HUES6 (cell line): ENCODE results near the gene CEP104.
A peak's percentile ranks its signal among the peaks of the same experiment; 100 is the strongest.

Source experiments
- H3K27ac ChIP-seq: 2 replicates; pipeline ENCODE4 v1.7.0; 2013; ENCODE audit warnings: low read depth, mild to moderate bottlenecking, low read length, inconsistent platforms
- H3K27me3 ChIP-seq: 2 replicates; pipeline ENCODE4 v1.6.1; 2013; ENCODE audit warnings: low read length; ENCODE audit not compliant: control insufficient read depth, insufficient read depth
- H3K36me3 ChIP-seq: 2 replicates; pipeline ENCODE4 v1.6.1; 2013; ENCODE audit warnings: low read length; ENCODE audit not compliant: control insufficient read depth, insufficient read depth
- H3K4me1 ChIP-seq: 2 replicates; pipeline ENCODE4 v1.6.1; 2013; ENCODE audit warnings: low read length; ENCODE audit not compliant: control insufficient read depth, insufficient read depth
- H3K4me3 ChIP-seq: 2 replicates; pipeline ENCODE4 v1.5.1; 2013; ENCODE audit warnings: low read depth, low read length
- H3K9ac ChIP-seq: one replicate; pipeline ENCODE4 v1.6.1; 2013; ENCODE audit warnings: mild to moderate bottlenecking, low read length
- H3K9me3 ChIP-seq: 2 replicates; pipeline ENCODE4 v1.6.1; 2013; ENCODE audit warnings: low read depth, low read length; ENCODE audit not compliant: control insufficient read depth, insufficient read depth

The CEP104 gene

GRCh38 chr1:3900969-3901529 lies 44.0 kb upstream of the CEP104 start:
- Histone ChIP-seq H3K27me3 (no peaks in the 10 kb centered on the region), H3K27ac (peak overlapping the region; percentile 85), H3K4me3 (peak overlapping the region; percentile 83), H3K9ac (peak overlapping the region; percentile 96), H3K36me3 (no peaks in the 10 kb centered on the region), H3K4me1 (peaks cover 14% of the 10 kb centered on the region), H3K9me3 (peaks cover 2% of the 10 kb centered on the region; the same call in 1 of the 2 replicates)

- peaks cover 2% of the 10 kb centered on the region; the same call in 1 of the 2 replicates for H3K9me3 ChIP-seq
- H3K27ac ChIP-seq, result peak within 1 kb of the TSS; percentile 95
- H3K36me3 ChIP-seq, result peaks cover 5% of the 10 kb centered on the region
- peaks cover 14% of the 10 kb centered on the region for H3K4me1 ChIP-seq
- H3K4me3 ChIP-seq, result peak within 1 kb of the TSS; percentile 83
- peak within 1 kb of the TSS; percentile 96 for H3K9ac ChIP-seq
- no peaks in the 10 kb centered on the region for H3K27me3 ChIP-seq
Measured at GRCh38 chr1:3900150-3900968, 43.3 kb upstream of the CEP104 start, which contains the start of gene C1orf174. C1orf174 (minus strand) TSS chr1:3900272; CDS start chr1:3900186, 86 bp downstream.

GRCh38 chr1:3899754-3900149 lies 42.7 kb upstream of the CEP104 start:
- Histone ChIP-seq H3K36me3 (peaks cover 11% of the 10 kb centered on the region), H3K9me3 (peaks cover 2% of the 10 kb centered on the region; the same call in 1 of the 2 replicates), H3K9ac (peak overlapping the region; percentile 96), H3K4me3 (peak overlapping the region; percentile 83), H3K27ac (peak overlapping the region; percentile 95), H3K27me3 (no peaks in the 10 kb centered on the region), H3K4me1 (peaks cover 14% of the 10 kb centered on the region)

- H3K27me3 ChIP-seq, result no peaks in the 10 kb centered on the region
- H3K9ac ChIP-seq, result peak overlapping the region; percentile 96
- H3K4me1 ChIP-seq, result peaks cover 9% of the 10 kb centered on the region
- H3K9me3 ChIP-seq, result peaks cover 2% of the 10 kb centered on the region; the same call in 1 of the 2 replicates
- peak overlapping the region; percentile 83 for H3K4me3 ChIP-seq
- H3K36me3 ChIP-seq, result peaks cover 14% of the 10 kb centered on the region
- H3K27ac ChIP-seq, result peak overlapping the region; percentile 95
Measured at GRCh38 chr1:3898994-3899753, 42.2 kb upstream of the CEP104 start.

- Histone ChIP-seq H3K9me3 (peaks cover 2% of the 10 kb centered on the region; the same call in 1 of the 2 replicates), H3K4me3 (0 out of 2 replicates have a peak overlapping the region, but pooled peaks have one; percentile 83), H3K4me1 (peaks cover 1% of the 10 kb centered on the region; the same call in 1 of the 2 replicates), H3K27me3 (no peaks in the 10 kb centered on the region), H3K27ac (no peak overlapping the region), H3K36me3 (peaks cover 14% of the 10 kb centered on the region), H3K9ac (no peak overlapping the region)
Measured at GRCh38 chr1:3898475-3898735, 41.4 kb upstream of the CEP104 start.

GRCh38 chr1:3896396-3897000 lies 39.5 kb upstream of the CEP104 start:
- H3K4me3 ChIP-seq, result no peak overlapping the region
- no peaks in the 10 kb centered on the region for H3K4me1 ChIP-seq
- H3K36me3 ChIP-seq, result peaks cover 22% of the 10 kb centered on the region
- H3K9me3 ChIP-seq, result peaks cover 2% of the 10 kb centered on the region; the same call in 1 of the 2 replicates
- no peak overlapping the region for H3K9ac ChIP-seq
- H3K27ac ChIP-seq, result no peak overlapping the region
- H3K27me3 ChIP-seq, result no peaks in the 10 kb centered on the region

- no peak overlapping the region for H3K4me3 ChIP-seq
Measured at GRCh38 chr1:3895951-3896325, 38.9 kb upstream of the CEP104 start.

GRCh38 chr1:3895279-3895950 lies 38.4 kb upstream of the CEP104 start:
- Histone ChIP-seq H3K27ac (no peak overlapping the region), H3K4me3 (no peak overlapping the region), H3K36me3 (peaks cover 32% of the 10 kb centered on the region)

More at GRCh38 chr1:3895951-3896325, 38.9 kb upstream of the CEP104 start:
- Histone ChIP-seq H3K9ac (no peak overlapping the region), H3K9me3 (peaks cover 2% of the 10 kb centered on the region; the same call in 1 of the 2 replicates), H3K36me3 (peaks cover 26% of the 10 kb centered on the region), H3K27ac (no peak overlapping the region), H3K27me3 (no peaks in the 10 kb centered on the region), H3K4me1 (no peaks in the 10 kb centered on the region)

GRCh38 chr1:3894626-3895278 lies 37.7 kb upstream of the CEP104 start:
- Histone ChIP-seq H3K4me1 (no peaks in the 10 kb centered on the region), H3K9ac (no peak overlapping the region), H3K4me3 (no peak overlapping the region), H3K9me3 (peaks cover 2% of the 10 kb centered on the region; the same call in 1 of the 2 replicates), H3K36me3 (peaks cover 38% of the 10 kb centered on the region), H3K27ac (no peak overlapping the region), H3K27me3 (no peaks in the 10 kb centered on the region)

More at GRCh38 chr1:3895279-3895950, 38.4 kb upstream of the CEP104 start:
- H3K9me3 ChIP-seq, result peaks cover 2% of the 10 kb centered on the region; the same call in 1 of the 2 replicates
- no peaks in the 10 kb centered on the region for H3K4me1 ChIP-seq
- no peaks in the 10 kb centered on the region for H3K27me3 ChIP-seq
- no peak overlapping the region for H3K9ac ChIP-seq

GRCh38 chr1:3893190-3893589 lies 36.2 kb upstream of the CEP104 start:
- H3K27me3 ChIP-seq, result no peaks in the 10 kb centered on the region
- no peak overlapping the region for H3K4me3 ChIP-seq
- 0 out of 2 replicates have a peak, but pooled peaks cover 2% of the 10 kb centered on the region for H3K9me3 ChIP-seq
- peaks cover 47% of the 10 kb centered on the region for H3K36me3 ChIP-seq
- H3K4me1 ChIP-seq, result no peaks in the 10 kb centered on the region
- no peak overlapping the region for H3K9ac ChIP-seq
- no peak overlapping the region for H3K27ac ChIP-seq
